ENCODE data around the gene PCBP3. TPM values are rescaled to one million over a fixed set of nuclear protein-coding genes. Genes with fewer than 3 reads are reported as not detected.

PCBP3 gene
- total RNA-seq, 1 donor from 2014 or later: 32.4 TPM

- DNase-seq (ENCODE audit: low spot score): peak; percentile 67
These were observed 193.5 kb downstream of the PCBP3 start for GRCh38 chr21:45836694-45837670.

GRCh38 chr21:45837936-45838335 lies 194.4 kb downstream of the PCBP3 start:
- DNase-seq (ENCODE audit: low spot score): peak; percentile 8

- no peak for DNase-seq (ENCODE audit: low spot score)
These were observed 195.1 kb downstream of the PCBP3 start for GRCh38 chr21:45838634-45839033.

GRCh38 chr21:45839274-45839673 lies 195.7 kb downstream of the PCBP3 start:
- DNase-seq (ENCODE audit: low spot score): no peak

- no peak for DNase-seq (ENCODE audit: low spot score)
These were observed 197.5 kb downstream of the PCBP3 start for GRCh38 chr21:45841033-45841432.

- no peak for DNase-seq (ENCODE audit: low spot score)
These were observed 199.9 kb downstream of the PCBP3 start for GRCh38 chr21:45843426-45843825.

- DNase-seq (ENCODE audit: low spot score): peak; percentile 81
These were observed 200.7 kb downstream of the PCBP3 start for GRCh38 chr21:45844181-45844580.

GRCh38 chr21:45845063-45845769 lies 201.7 kb downstream of the PCBP3 start:
- DNase-seq (ENCODE audit: low spot score): peak; percentile 30

- DNase-seq (ENCODE audit: low spot score): peak; percentile 39
These were observed 202.2 kb downstream of the PCBP3 start for GRCh38 chr21:45845770-45846090.

- DNase-seq (ENCODE audit: low spot score): peak; percentile 82
These were observed 203.0 kb downstream of the PCBP3 start for GRCh38 chr21:45846373-45847160.

- peak; percentile 6 for DNase-seq (ENCODE audit: low spot score)
These were observed 204.3 kb downstream of the PCBP3 start for GRCh38 chr21:45847870-45848269.

GRCh38 chr21:45848331-45848730 lies 204.8 kb downstream of the PCBP3 start:
- no peak for DNase-seq (ENCODE audit: low spot score)

- no peak for DNase-seq (ENCODE audit: low spot score)
These were observed 205.3 kb downstream of the PCBP3 start for GRCh38 chr21:45848805-45849204.

GRCh38 chr21:45849651-45850050 lies 206.1 kb downstream of the PCBP3 start:
- DNase-seq (ENCODE audit: low spot score): peak; percentile 22

GRCh38 chr21:45850181-45850580 lies 206.7 kb downstream of the PCBP3 start:
- DNase-seq (ENCODE audit: low spot score): peak; percentile 26

GRCh38 chr21:45852386-45852785 lies 208.9 kb downstream of the PCBP3 start:
- peak; percentile 39 for DNase-seq (ENCODE audit: low spot score)

GRCh38 chr21:45852886-45853400 lies 209.4 kb downstream of the PCBP3 start:
- peak; percentile 77 for DNase-seq (ENCODE audit: low spot score)

- DNase-seq (ENCODE audit: low spot score): peak; percentile 64
These were observed 210.3 kb downstream of the PCBP3 start for GRCh38 chr21:45853703-45854342.

- DNase-seq (ENCODE audit: low spot score): peak; percentile 57
These were observed 211.2 kb downstream of the PCBP3 start for GRCh38 chr21:45854690-45855247.

GRCh38 chr21:45855248-45855811 lies 211.8 kb downstream of the PCBP3 start:
- peak; percentile 75 for DNase-seq (ENCODE audit: low spot score)

All from mesenteric fat pad (tissue), 1 donor.